GM12892 (cell line): ENCODE results near the gene HIP1.

Experiments
- DNase-seq: peaks from one replicate; pipeline ENCODE4 v3.0.0; 2011; ENCODE audit not compliant: insufficient read length
- FAIRE-seq: peaks from 2 replicates; lab custom pipeline; 2011; peaks lifted over from hg19 to GRCh38; lab: Jason Lieb, UNC
- POLR2A ChIP-seq: IDR thresholded peaks from 2 replicates; pipeline ENCODE4 v1.6.1; 2011; ENCODE audit warnings: low read depth, low read length, control low read depth
- POLR2AphosphoS5 ChIP-seq: IDR thresholded peaks from 2 replicates; pipeline ENCODE4 v1.6.1; 2011; ENCODE audit warnings: low read depth, low read length, control low read depth
- TAF1 ChIP-seq: IDR thresholded peaks from 2 replicates; pipeline ENCODE4 v1.6.1; 2011; ENCODE audit warnings: low read depth, mild to moderate bottlenecking, control low read depth, low read length, borderline replicate concordance

The HIP1 gene

GRCh38 chr7:75654855-75655254 lies 83.9 kb downstream of the HIP1 start:
- no peak for FAIRE-seq
- no peak for DNase-seq
- TF ChIP-seq POLR2A (no peak), TAF1 (no peak), POLR2AphosphoS5 (no peak)

GRCh38 chr7:75653651-75654050 lies 85.1 kb downstream of the HIP1 start:
- TF ChIP-seq POLR2AphosphoS5 = no peak
- TF ChIP-seq POLR2A = no peak
- TF ChIP-seq TAF1 = no peak
- FAIRE-seq (no peak), DNase-seq (no peak)

GRCh38 chr7:75652788-75653187 lies 86.0 kb downstream of the HIP1 start:
- FAIRE-seq (no peak), DNase-seq (no peak)
- no peak for TF ChIP-seq POLR2AphosphoS5
- TF ChIP-seq TAF1 = no peak
- no peak for TF ChIP-seq POLR2A

- no peak for DNase-seq
- no peak for TF ChIP-seq POLR2AphosphoS5
- no peak for TF ChIP-seq TAF1
- no peak for TF ChIP-seq POLR2A
- FAIRE-seq = no peak
Measured at GRCh38 chr7:75650681-75651080, 88.1 kb downstream of the HIP1 start.

- DNase-seq (no peak), FAIRE-seq (no peak)
- TF ChIP-seq POLR2AphosphoS5 (no peak), POLR2A (no peak), TAF1 (no peak)
Measured at GRCh38 chr7:75650062-75650461, 88.7 kb downstream of the HIP1 start.

GRCh38 chr7:75649462-75649861 lies 89.3 kb downstream of the HIP1 start:
- DNase-seq (no peak), FAIRE-seq (no peak)

GRCh38 chr7:75647709-75648438 lies 90.9 kb downstream of the HIP1 start:
- DNase-seq (no peak), FAIRE-seq (no peak)
- TF ChIP-seq POLR2A = no peak
- no peak for TF ChIP-seq POLR2AphosphoS5
- no peak for TF ChIP-seq TAF1

More at GRCh38 chr7:75649462-75649861, 89.3 kb downstream of the HIP1 start:
- no peak for TF ChIP-seq POLR2A
- TF ChIP-seq POLR2AphosphoS5 = no peak
- TF ChIP-seq TAF1 = no peak

- no peak for TF ChIP-seq POLR2A
- TF ChIP-seq TAF1 = no peak
- no peak for TF ChIP-seq POLR2AphosphoS5
- no peak for FAIRE-seq
- no peak for DNase-seq
Measured at GRCh38 chr7:75646571-75647102, 92.1 kb downstream of the HIP1 start.

- DNase-seq = no peak
- no peak for FAIRE-seq
- no peak for TF ChIP-seq POLR2AphosphoS5
- no peak for TF ChIP-seq POLR2A
- TF ChIP-seq TAF1 = no peak
Measured at GRCh38 chr7:75645570-75645969, 93.2 kb downstream of the HIP1 start.

- TF ChIP-seq TAF1 = no peak
- DNase-seq (no peak), FAIRE-seq (no peak)
Measured at GRCh38 chr7:75644589-75644988, 94.2 kb downstream of the HIP1 start.

GRCh38 chr7:75642810-75643486 lies 95.8 kb downstream of the HIP1 start:
- TF ChIP-seq POLR2AphosphoS5 (no peak), TAF1 (no peak), POLR2A (no peak)
- DNase-seq (peak; percentile 52), FAIRE-seq (peak; percentile 90)
